ENCODE data around the gene BTBD7. TPM values are rescaled to one million over a fixed set of nuclear protein-coding genes. Genes with fewer than 3 reads are reported as not detected.

The BTBD7 gene
- total and polyA plus RNA-seq, 5 donors: 8.5 to 32.2 (median 28.2) TPM

GRCh38 chr14:93207468-93208308, 125.1 kb downstream of the BTBD7 start:
- Histone ChIP-seq H3K4me3 (ENCODE audit: low read length) (peak overlapping the region; percentile 70), H3K27me3 (ENCODE audit: control insufficient read depth, insufficient read depth) (no peaks in the 10 kb centered on the region), H3K9me3 (ENCODE audit: control insufficient read depth, low read length) (no peaks in the 10 kb centered on the region), H3K4me1 (ENCODE audit: control insufficient read depth, insufficient read depth, low read length) (peaks cover 4% of the 10 kb centered on the region), H3K27ac (ENCODE audit: low read length) (peak overlapping the region; percentile 83)
- intact Hi-C loops (cut with DNase I): no loop called here
- peak; percentile 66 to 84 (median 84) for DNase-seq
- 1% methylated on average over 23 of the region's 23 CpGs for WGBS
- ATAC-seq: peak; percentile 85 to 89

GRCh38 chr14:93206793-93207467, 125.9 kb downstream of the BTBD7 start, which contains the start of the genes GON7 and UBR7:
GON7 (minus strand) TSS chr14:93207065; CDS start chr14:93207037, 28 bp downstream.
UBR7 (plus strand) TSS chr14:93207256; CDS start chr14:93207292, 36 bp downstream.
- H3K4me3 ChIP-seq (ENCODE audit: low read length): peak within 1 kb of the TSS; percentile 70
- H3K27me3 ChIP-seq (ENCODE audit: control insufficient read depth, insufficient read depth): no peaks in the 10 kb centered on the region
- no peaks in the 10 kb centered on the region for H3K9me3 ChIP-seq (ENCODE audit: control insufficient read depth, low read length)
- DNase-seq: peak; percentile 94 to 97 (median 97)
- under 1% methylated on average over 65 of the region's 65 CpGs for WGBS
- intact Hi-C loops (cut with DNase I): no loop called here
- peak within 1 kb of the TSS; percentile 86 for H3K27ac ChIP-seq (ENCODE audit: low read length)
- H3K4me1 ChIP-seq (ENCODE audit: control insufficient read depth, insufficient read depth, low read length): peaks cover 4% of the 10 kb centered on the region
- peak; percentile 99 for ATAC-seq

GRCh38 chr14:93201155-93201704, 131.6 kb downstream of the BTBD7 start:
- Histone ChIP-seq H3K4me1 (ENCODE audit: control insufficient read depth, insufficient read depth, low read length) (peaks cover 2% of the 10 kb centered on the region), H3K4me3 (ENCODE audit: low read length) (no peak overlapping the region), H3K27me3 (ENCODE audit: control insufficient read depth, insufficient read depth) (no peaks in the 10 kb centered on the region), H3K27ac (ENCODE audit: low read length) (no peak overlapping the region), H3K9me3 (ENCODE audit: control insufficient read depth, low read length) (no peaks in the 10 kb centered on the region)
- DNase-seq (no peak), ATAC-seq (no peak)
- 93% methylated on average over 7 of the region's 7 CpGs for WGBS
- intact Hi-C loops (cut with DNase I): no loop called here

- Histone ChIP-seq H3K27me3 (ENCODE audit: control insufficient read depth, insufficient read depth) (no peaks in the 10 kb centered on the region), H3K27ac (ENCODE audit: low read length) (no peak overlapping the region), H3K4me1 (ENCODE audit: control insufficient read depth, insufficient read depth, low read length) (peaks cover 2% of the 10 kb centered on the region), H3K9me3 (ENCODE audit: control insufficient read depth, low read length) (no peaks in the 10 kb centered on the region), H3K4me3 (ENCODE audit: low read length) (no peak overlapping the region)
- ATAC-seq (no peak), DNase-seq (no peak)
- intact Hi-C loops (cut with DNase I): no loop called here
- WGBS: 92% methylated on average over 5 of the region's 5 CpGs
Observed at GRCh38 chr14:93200553-93200952, 132.3 kb downstream of the BTBD7 start.

GRCh38 chr14:93199031-93199430, 133.8 kb downstream of the BTBD7 start:
- Histone ChIP-seq H3K27ac (ENCODE audit: low read length) (no peak overlapping the region), H3K4me1 (ENCODE audit: control insufficient read depth, insufficient read depth, low read length) (no peaks in the 10 kb centered on the region), H3K27me3 (ENCODE audit: control insufficient read depth, insufficient read depth) (no peaks in the 10 kb centered on the region), H3K4me3 (ENCODE audit: low read length) (no peak overlapping the region), H3K9me3 (ENCODE audit: control insufficient read depth, low read length) (no peaks in the 10 kb centered on the region)
- intact Hi-C loops (cut with DNase I): no loop called here
- WGBS: 96% methylated on average over 4 of the region's 4 CpGs
- ATAC-seq: no peak
- no peak for DNase-seq

GRCh38 chr14:93195316-93195999, 137.4 kb downstream of the BTBD7 start:
- no peaks in the 10 kb centered on the region for H3K9me3 ChIP-seq (ENCODE audit: control insufficient read depth, low read length)
- intact Hi-C loops (cut with DNase I): no loop called here
- 88% methylated on average over 1 of the region's 1 CpG for WGBS
- no peak overlapping the region for H3K4me3 ChIP-seq (ENCODE audit: low read length)
- ATAC-seq: no peak
- H3K4me1 ChIP-seq (ENCODE audit: control insufficient read depth, insufficient read depth, low read length): no peaks in the 10 kb centered on the region
- no peaks in the 10 kb centered on the region for H3K27me3 ChIP-seq (ENCODE audit: control insufficient read depth, insufficient read depth)
- H3K27ac ChIP-seq (ENCODE audit: low read length): peak overlapping the region; percentile 27
- DNase-seq: no peak

Other genes starting within 250 kb of the BTBD7 start
- 100 to 1,000 TPM; 113 to 135 (median 129) TPM for gene ITPK1, start 217.1 kb downstream of the BTBD7 start, total RNA-seq
- gene ITPK1, start 217.1 kb downstream of the BTBD7 start, polyA plus RNA-seq: 78.2 TPM
- gene MOAP1, start 148.1 kb downstream of the BTBD7 start, total RNA-seq: 10 to 100 TPM; 46.3 to 63.0 (median 54.8) TPM
- 45.7 TPM for gene MOAP1, start 148.1 kb downstream of the BTBD7 start, polyA plus RNA-seq
- gene LYSET, start 147.7 kb downstream of the BTBD7 start, total RNA-seq: 10 to 100 TPM; 17.0 to 20.4 (median 18.2) TPM
- 20.5 TPM for gene LYSET, start 147.7 kb downstream of the BTBD7 start, polyA plus RNA-seq
- 10 to 100 TPM; 10.2 to 17.7 (median 14.1) TPM for gene GON7, start 126.0 kb downstream of the BTBD7 start, total RNA-seq
- 26.7 TPM for gene GON7, start 126.0 kb downstream of the BTBD7 start, polyA plus RNA-seq
- 10 to 100 TPM; 19.6 to 20.2 (median 19.9) TPM for gene UBR7, start 125.8 kb downstream of the BTBD7 start, total RNA-seq
- 14.4 TPM for gene UBR7, start 125.8 kb downstream of the BTBD7 start, polyA plus RNA-seq
- gene COX8C, start 14.1 kb upstream of the BTBD7 start, total RNA-seq: 1 to 10 TPM in 1 of 4 donors, not detected in 3; 1.1 TPM
- gene COX8C, start 14.1 kb upstream of the BTBD7 start, polyA plus RNA-seq: 0.32 TPM
- gene UNC79, start 97.9 kb upstream of the BTBD7 start, total RNA-seq: under 1 TPM; 0.21 to 0.40 (median 0.30) TPM
- gene UNC79, start 97.9 kb upstream of the BTBD7 start, polyA plus RNA-seq: 0.16 TPM